ENCODE results near the gene MRPL38. TPM values are rescaled to one million over a fixed set of nuclear protein-coding genes. Genes with fewer than 3 reads are reported as not detected.
"Not testable (repeated sequence)": the region's sequence is repeated elsewhere in the genome, so short reads cannot be mapped to it uniquely, and the experiment has no call there.

Gene MRPL38
- total RNA-seq, 2 experiments from 2014 or later = 117 to 126 TPM

DNA sequence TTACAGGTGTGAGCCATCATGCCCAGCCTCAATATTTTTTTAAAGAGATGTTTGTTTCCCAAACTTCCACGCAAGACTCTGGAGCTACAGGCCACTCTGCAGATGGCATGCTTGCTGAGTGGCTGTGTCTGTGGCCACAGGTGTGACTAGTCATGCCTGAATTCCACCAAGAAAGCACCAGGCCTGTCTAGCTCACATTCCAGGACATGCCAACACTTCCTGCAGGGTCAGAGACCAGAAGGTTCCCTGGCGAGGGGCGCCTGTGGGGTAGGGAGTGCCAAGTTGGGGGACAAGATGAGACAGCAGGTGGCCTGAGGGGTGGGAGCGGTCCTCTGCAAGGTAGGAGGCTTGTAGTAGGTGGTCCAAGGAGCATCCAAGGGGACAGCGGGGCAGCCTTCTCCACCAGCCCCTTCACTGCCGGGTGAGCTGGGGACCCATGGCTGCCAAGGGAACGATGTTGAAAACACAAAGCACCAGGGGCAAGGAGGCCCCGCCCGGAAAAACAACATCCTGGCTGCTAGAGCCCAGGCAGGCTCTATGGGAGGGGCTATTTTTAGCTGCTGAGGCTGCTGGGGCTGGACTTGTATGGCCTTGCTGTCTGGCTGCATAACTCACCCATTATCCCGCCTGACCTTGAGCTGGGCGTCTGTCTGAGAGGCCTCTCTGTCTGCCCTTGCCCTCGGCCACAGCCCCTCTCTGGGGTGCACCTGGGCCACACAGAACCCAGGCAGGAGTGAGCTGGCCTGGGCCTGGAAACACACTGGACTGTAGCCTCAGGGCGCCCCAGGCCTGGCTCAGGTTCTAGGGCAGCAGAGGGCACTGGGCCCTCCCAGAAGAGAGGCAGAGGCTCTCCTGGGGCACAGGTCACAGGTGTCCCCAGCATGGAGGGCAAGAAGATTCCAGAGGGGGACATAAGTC, 32.0 kb downstream of the MRPL38 start:
- ChIA-PET CTCF (interaction anchor here (1.0 to 9.5 kb wide), 7 partner anchors 8 to 42 kb away, joined by 3 to 107 read pairs (median 3); partner anchors contain the start of gene WBP2), POLR2A (interaction anchor here (1.0 to 6.5 kb wide), 3 partner anchors 15 to 32 kb away, joined by 4 to 72 read pairs (median 5); partner anchors contain the start of genes MRPL38, TRIM65 and WBP2)
- intact Hi-C loops (cut with micrococcal nuclease) = no loop called here
- TF ChIP-seq, protein P1, sequence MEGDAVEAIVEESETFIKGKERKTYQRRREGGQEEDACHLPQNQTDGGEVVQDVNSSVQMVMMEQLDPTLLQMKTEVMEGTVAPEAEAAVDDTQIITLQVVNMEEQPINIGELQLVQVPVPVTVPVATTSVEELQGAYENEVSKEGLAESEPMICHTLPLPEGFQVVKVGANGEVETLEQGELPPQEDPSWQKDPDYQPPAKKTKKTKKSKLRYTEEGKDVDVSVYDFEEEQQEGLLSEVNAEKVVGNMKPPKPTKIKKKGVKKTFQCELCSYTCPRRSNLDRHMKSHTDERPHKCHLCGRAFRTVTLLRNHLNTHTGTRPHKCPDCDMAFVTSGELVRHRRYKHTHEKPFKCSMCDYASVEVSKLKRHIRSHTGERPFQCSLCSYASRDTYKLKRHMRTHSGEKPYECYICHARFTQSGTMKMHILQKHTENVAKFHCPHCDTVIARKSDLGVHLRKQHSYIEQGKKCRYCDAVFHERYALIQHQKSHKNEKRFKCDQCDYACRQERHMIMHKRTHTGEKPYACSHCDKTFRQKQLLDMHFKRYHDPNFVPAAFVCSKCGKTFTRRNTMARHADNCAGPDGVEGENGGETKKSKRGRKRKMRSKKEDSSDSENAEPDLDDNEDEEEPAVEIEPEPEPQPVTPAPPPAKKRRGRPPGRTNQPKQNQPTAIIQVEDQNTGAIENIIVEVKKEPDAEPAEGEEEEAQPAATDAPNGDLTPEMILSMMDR (IDR thresholded peaks at IDR 0.05) = no peak
- Mint-ChIP-seq H3K4me1 (ENCODE audit: low read depth) (peaks cover 25% of the 10 kb centered on the region), H3K36me3 (ENCODE audit: low read depth) (peaks cover 3% of the 10 kb centered on the region), H3K27ac (peak overlapping the region; percentile 75), H3K27me3 (no peaks in the 10 kb centered on the region), H3K9me3 (no peaks in the 10 kb centered on the region), H3K4me3 (no peak overlapping the region)
- peak; percentile 20 for ATAC-seq
- peak; percentile 66 for DNase-seq

DNA sequence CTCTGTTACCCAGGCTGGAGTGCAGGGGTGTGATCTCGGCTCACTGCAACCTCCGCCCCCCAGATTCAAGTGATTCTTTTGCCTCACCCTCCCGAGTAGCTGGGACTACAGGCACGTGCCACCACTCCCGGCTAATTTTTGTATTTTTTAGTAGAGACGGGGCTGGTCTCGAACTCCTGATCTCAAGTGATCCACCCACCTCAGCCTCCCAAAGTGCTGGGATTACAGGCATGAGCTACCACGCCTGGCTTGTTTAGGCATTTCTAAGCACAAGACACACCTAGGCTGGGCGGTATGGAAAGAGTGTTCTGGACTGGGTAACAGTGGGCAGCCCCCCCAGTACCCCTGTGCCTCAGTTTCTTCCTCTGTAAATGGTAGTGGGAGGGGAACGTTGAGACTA, 34.5 kb downstream of the MRPL38 start:
- CTCF ChIA-PET = interaction anchor here (1.0 to 9.5 kb wide), 2 partner anchors 8 to 10 kb away, joined by 6 to 107 read pairs; partner anchors contain the start of gene TRIM47
- POLR2A ChIA-PET = interaction anchor here (1.3 kb wide), 1 partner anchor 9 kb away, joined by 3 read pairs; no protein-coding TSS in a partner anchor
- not testable (repeated sequence) for H3K4me3 Mint-ChIP-seq

DNA sequence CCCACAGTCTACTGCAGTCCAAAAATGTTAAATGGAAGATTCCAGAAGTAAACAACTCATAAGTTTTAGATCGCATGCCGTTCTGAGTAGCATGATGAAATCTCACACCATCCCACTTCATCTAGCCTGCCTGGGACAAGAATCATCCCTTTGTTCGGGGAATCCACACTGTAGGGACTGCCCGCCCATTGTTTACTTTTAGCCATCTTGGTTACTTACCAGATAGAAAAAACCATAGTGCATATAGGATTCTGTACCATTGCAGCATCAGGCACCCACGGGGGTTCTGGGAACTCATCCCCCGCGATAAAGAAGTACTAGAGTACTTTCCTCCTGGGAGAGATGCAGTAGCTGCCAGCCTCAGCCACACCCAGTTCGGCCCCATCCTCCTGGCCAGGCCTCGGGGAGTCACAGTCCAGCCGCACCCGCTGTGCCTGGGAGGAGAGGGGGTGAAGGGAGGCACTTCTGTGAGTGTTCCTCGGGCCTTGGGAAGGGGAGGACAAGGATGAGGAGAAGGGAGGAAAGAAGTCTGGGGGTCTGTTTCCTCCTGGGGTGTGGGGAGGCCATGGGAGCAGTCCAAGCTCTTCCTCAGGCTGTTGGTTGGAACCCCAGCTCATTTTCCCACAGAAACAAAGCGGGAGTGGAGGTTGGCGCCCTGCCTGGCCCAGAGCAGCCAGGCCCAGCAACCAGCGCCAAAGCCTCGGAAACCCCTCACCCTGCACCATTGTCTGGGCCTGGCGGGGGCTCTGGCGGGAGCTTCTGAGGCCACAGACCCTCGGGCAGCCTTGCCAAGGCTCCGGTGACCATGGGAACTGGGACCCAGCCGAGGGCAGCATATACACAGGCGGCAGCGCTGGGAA, 35.2 kb downstream of the MRPL38 start:
- Mint-ChIP-seq H3K27ac (no peak overlapping the region), H3K4me3 (no peak overlapping the region), H3K36me3 (ENCODE audit: low read depth) (no peaks in the 10 kb centered on the region), H3K27me3 (no peaks in the 10 kb centered on the region), H3K9me3 (no peaks in the 10 kb centered on the region), H3K4me1 (ENCODE audit: low read depth) (peaks cover 22% of the 10 kb centered on the region)
- CTCF ChIA-PET = interaction anchor here (1.0 to 9.5 kb wide), 2 partner anchors 9 kb away, joined by 6 to 107 read pairs; partner anchors contain the start of gene TRIM47
- DNase-seq (no peak), ATAC-seq (no peak)
- POLR2A ChIA-PET = interaction anchor here (1.3 kb wide), 1 partner anchor 10 kb away, joined by 3 read pairs; no protein-coding TSS in a partner anchor
- intact Hi-C loops (cut with micrococcal nuclease) = no loop called here
- TF ChIP-seq, protein P1 (IDR thresholded peaks at IDR 0.05) = no peak

More for the DNA sequence above, 34.5 kb downstream of the MRPL38 start:
- H3K4me1 Mint-ChIP-seq (ENCODE audit: low read depth) = peaks cover 17% of the 10 kb centered on the region
- H3K27ac Mint-ChIP-seq; H3K27me3 Mint-ChIP-seq; H3K36me3 Mint-ChIP-seq (ENCODE audit: low read depth); intact Hi-C loops (cut with micrococcal nuclease); H3K9me3 Mint-ChIP-seq; DNase-seq; ATAC-seq: not testable (repeated sequence)

DNA sequence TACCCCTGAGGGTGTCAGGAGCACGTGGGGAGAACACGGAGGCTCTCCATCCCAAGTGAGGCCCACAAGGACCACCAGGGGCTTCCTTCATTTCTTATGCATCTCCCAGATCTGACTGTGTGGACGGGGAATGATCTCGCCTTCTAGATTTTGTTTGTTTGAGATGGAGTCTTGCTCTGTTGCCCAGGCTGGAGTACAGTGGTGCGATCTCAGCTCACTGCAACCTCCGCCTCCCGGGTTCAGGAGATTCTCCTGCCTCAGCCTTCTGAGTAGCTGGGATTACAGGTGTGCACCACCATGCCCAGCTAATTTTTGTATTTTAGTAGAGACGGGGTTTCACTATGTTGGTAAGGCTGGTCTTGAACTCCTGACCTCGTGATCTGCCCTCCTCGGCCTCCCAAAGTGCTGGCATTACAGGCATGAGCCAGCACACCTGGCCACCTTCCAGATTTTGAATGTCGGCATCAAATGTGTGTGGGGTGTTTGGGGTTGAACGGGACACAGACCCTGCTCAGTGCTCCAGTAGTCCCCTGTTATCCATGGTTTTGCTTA, 35.9 kb downstream of the MRPL38 start:
- H3K4me3 Mint-ChIP-seq; POLR2A ChIA-PET; H3K27me3 Mint-ChIP-seq; ATAC-seq; H3K36me3 Mint-ChIP-seq (ENCODE audit: low read depth); intact Hi-C loops (cut with micrococcal nuclease); H3K9me3 Mint-ChIP-seq; DNase-seq; H3K27ac Mint-ChIP-seq: not testable (repeated sequence)
- H3K4me1 Mint-ChIP-seq (ENCODE audit: low read depth) = peaks cover 27% of the 10 kb centered on the region
- CTCF ChIA-PET = interaction anchor here (1.0 to 9.5 kb wide), 4 partner anchors 8 to 105 kb away, joined by 3 to 107 read pairs (median 6); no protein-coding TSS in a partner anchor

DNA sequence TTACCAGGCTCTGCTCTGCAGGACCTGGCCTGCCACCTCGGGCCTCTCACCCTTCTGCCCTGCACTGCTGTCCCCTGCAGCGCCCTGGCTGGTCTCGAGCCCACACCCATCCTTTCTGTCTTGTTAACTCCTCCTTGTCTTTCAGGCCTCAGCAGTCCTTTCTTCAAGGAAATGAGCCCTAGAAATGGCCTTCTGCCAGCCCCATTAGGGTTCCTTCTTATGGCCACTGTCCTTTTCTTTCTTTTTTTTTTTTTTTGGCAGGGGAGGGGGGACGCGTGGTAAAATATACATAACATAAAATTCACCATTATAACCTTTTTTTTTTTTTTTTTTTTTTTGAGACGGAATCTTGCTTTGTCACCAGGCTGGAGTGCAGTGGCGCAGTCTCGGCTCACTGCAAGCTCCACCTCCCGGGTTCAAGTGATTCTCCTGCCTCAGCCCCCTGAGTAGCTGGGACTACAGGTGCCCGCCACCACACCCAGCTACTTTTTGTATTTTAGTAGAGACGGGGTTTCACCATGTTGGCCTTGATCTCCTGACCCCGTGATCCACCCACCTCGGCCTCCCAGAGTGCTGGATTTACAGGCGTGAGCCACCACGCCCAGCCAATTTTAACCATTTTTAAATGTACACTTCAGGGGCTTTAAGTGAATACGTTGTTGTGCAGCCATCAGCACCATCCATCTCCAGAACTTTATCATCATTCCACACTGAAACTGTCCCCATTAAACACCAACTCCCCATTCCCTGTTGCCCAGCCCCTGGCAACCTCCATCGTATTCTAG, 39.1 kb downstream of the MRPL38 start:
- POLR2A ChIA-PET = interaction anchor here (0.7 to 1.8 kb wide), 3 partner anchors 9 to 87 kb away, joined by 3 to 16 read pairs (median 8); partner anchors contain the start of gene WBP2
- H3K4me3 Mint-ChIP-seq; intact Hi-C loops (cut with micrococcal nuclease); DNase-seq; H3K36me3 Mint-ChIP-seq (ENCODE audit: low read depth); ATAC-seq; H3K9me3 Mint-ChIP-seq; H3K27me3 Mint-ChIP-seq: not testable (repeated sequence)
- CTCF ChIA-PET = interaction anchor here (1.1 to 3.8 kb wide), 5 partner anchors 8 to 79 kb away, joined by 3 to 11 read pairs (median 3); partner anchors contain the start of gene WBP2
- Mint-ChIP-seq H3K27ac (peak overlapping the region; percentile 78), H3K4me1 (ENCODE audit: low read depth) (peaks cover 17% of the 10 kb centered on the region)

DNA sequence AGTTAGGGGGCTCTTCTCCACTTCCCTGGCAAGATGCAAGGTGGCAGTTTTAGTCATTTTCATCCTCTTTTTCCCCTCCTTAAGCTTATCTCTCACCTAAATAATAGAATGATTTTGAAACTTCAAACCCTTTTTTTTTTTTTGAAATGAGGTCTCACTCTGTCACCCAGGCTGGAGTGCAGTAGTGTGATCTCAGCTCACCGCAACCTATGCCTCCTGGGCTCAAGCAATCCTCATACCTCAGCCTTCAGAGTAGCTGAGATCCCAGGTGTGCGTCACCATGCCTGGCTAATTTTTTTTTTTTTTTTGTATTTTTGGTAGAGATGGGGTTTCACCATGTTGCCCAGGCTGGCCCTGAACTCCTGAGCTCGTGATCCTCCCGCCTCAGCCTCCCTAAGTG, 39.8 kb downstream of the MRPL38 start:
- Mint-ChIP-seq H3K27ac (peak overlapping the region; percentile 78), H3K4me1 (ENCODE audit: low read depth) (peaks cover 17% of the 10 kb centered on the region)
- H3K9me3 Mint-ChIP-seq; H3K4me3 Mint-ChIP-seq; H3K27me3 Mint-ChIP-seq; intact Hi-C loops (cut with micrococcal nuclease); H3K36me3 Mint-ChIP-seq (ENCODE audit: low read depth): not testable (repeated sequence)
- DNase-seq (peak; percentile 35), ATAC-seq (peak; percentile 60)
- ChIA-PET POLR2A (interaction anchor here (0.7 to 1.8 kb wide), 3 partner anchors 9 to 86 kb away, joined by 3 to 16 read pairs (median 8); partner anchors contain the start of gene WBP2), CTCF (interaction anchor here (0.9 to 3.8 kb wide), 7 partner anchors 9 to 141 kb away, joined by 3 to 11 read pairs (median 3); partner anchors contain the start of gene WBP2)

Data from activated CD8-positive, alpha-beta T cell treated with anti-CD3 and anti-CD28 coated beads for 36 hours (primary cell).